GM12801 (cell line): ENCODE measurements around the gene SGPL1.

ENCODE experiments used
- CTCF ChIP-seq: IDR thresholded peaks from one replicate; pipeline ENCODE4 v1.5.1; 2011; ENCODE audit warnings: control low read depth; ENCODE audit not compliant: insufficient read length; ENCODE audit errors: extremely low read depth

Gene SGPL1

GRCh38 chr10:70807556-70807955 is 8.2 kb upstream of the SGPL1 start:
- TF ChIP-seq CTCF: no peak

- no peak for TF ChIP-seq CTCF
Measured at GRCh38 chr10:70809011-70809611, 6.6 kb upstream of the SGPL1 start.

- no peak for TF ChIP-seq CTCF
Measured at GRCh38 chr10:70809726-70810125, 6.0 kb upstream of the SGPL1 start.

GRCh38 chr10:70810967-70811366 is 4.8 kb upstream of the SGPL1 start:
- TF ChIP-seq CTCF: no peak

GRCh38 chr10:70811881-70812280 is 3.9 kb upstream of the SGPL1 start:
- no peak for TF ChIP-seq CTCF

GRCh38 chr10:70812814-70813213 is 2.9 kb upstream of the SGPL1 start:
- no peak for TF ChIP-seq CTCF

- no peak for TF ChIP-seq CTCF
Measured at GRCh38 chr10:70814126-70814525, 1.6 kb upstream of the SGPL1 start.

- no peak for TF ChIP-seq CTCF
Measured at GRCh38 chr10:70816220-70816894, 609 bp downstream of the SGPL1 start.
